GM21723 (cell line): ENCODE measurements around the gene COQ10A.
A peak's percentile ranks its signal among the peaks of the same experiment; 100 is the strongest.

Source experiments
- ATAC-seq: cut with Tn5 transposase; IDR thresholded peaks from one replicate; pipeline ENCODE4 v1.9.1; 2021; ENCODE audit warnings: mild to moderate bottlenecking, moderate library complexity; ENCODE audit not compliant: unreplicated experiment

Gene COQ10A

DNA sequence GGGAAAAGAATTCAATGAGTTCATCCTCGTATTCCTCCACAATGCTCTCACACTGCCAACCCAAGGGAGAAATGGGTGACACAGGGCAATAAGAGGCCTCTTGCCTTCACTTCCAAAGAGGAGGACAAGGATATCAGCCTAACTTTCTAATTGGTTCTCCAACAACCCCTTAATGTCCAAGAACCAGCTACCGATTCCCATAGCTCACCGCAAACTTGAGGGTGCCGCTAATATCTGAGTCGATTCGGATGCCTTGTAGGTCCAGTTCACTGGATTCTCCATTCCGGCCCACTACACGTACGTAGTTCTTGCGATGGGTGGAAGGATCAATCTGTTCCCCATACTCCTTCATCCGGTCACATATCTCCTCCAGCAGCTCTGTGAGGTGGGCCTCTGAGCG is 44.3 kb downstream of the COQ10A start:
- no peak for ATAC-seq

DNA sequence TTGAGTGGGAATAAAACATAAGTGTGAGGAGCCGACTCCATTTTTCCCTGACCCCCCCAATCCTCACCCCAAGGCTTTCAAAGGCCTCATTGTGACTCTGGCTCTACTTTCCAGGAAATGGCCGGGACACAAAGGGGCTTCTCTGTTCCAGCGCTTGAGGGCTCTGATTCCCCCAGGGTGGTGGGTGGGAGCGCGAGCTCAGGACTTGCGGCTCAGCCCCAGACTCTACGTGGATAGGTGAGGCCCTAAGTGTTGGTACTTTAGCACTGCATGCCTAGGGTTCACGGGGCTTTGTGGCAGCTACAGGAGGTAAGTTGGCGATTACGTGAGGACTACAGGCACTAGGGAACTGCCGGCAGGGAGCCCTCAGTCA is 48.5 kb downstream of the COQ10A start:
- no peak for ATAC-seq

DNA sequence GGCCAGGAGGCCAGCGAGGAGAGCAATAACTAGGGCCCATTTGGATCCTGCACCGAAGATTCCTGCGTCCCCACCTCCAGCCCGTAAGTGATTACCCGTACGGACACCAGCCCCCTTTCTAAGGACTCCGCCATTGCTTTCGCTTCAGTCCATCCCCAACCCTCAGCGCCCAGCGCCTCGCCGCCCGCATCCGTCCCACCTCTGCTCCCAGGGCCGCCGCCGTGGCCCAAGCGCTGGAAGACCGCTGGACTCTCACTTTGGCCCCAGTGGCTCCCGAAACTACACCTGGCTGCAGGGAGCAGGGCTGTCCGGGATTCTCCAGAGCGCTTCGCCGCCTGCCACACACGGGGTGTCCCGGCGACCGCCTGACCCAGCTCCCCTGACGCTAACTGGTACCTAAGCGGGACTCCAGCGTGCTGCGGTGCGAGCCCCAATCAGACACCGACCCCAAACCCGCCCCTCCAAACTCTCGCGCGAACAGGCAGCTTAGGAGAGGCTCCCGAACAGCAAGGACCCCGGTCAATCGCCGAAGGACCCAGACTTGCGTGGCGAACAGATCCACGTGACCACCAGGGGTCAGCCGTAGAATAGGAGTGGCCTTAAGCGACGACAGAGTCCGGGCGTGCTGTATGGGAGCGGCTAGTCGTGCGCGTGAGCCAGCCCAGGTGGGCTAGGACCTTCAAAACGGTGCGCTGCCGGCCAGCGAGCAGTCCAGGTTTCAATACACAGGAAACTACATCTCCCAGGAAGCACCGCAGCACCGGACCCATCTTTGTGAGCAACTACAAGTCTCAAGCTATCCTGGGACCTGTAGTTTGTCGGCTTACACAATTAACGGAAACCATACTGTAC is 49.1 kb downstream of the COQ10A start, which contains the start of gene CNPY2:
CNPY2 (minus strand) TSS at position 367 of the 852 bp plus-strand sequence. CDS start 771 bp downstream, outside the sequence.
- peak; percentile 91 for ATAC-seq

DNA sequence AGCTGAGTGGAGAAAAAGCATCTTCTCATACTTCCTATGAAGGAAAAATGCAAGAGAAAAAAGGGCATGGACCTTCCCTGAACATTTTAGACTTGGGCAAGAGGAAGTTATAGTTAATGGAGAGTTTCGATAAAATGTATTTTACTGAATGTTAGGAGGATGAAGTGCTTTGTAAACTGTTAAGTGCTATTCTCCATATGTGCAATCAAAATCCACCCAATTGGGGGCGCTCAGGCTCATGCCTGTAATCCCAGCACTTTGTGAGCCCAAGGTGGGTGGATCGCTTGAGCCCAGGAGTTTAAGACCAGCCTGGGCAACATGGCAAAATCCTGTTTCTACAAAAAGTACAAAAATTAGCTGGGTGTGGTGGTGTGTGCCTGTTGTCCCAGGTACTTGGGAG is 50.9 kb downstream of the COQ10A start:
- no peak for ATAC-seq
